Measurements from ENCODE around the gene CDK14. TPM values are rescaled to one million over a fixed set of nuclear protein-coding genes. Genes with fewer than 3 reads are reported as not detected.
"Not testable (repeated sequence)": the region's sequence is repeated elsewhere in the genome, so short reads cannot be mapped to it uniquely, and the experiment has no call there.

The CDK14 gene
- total RNA-seq, 1 donor from 2014 or later: 19.5 TPM

DNA sequence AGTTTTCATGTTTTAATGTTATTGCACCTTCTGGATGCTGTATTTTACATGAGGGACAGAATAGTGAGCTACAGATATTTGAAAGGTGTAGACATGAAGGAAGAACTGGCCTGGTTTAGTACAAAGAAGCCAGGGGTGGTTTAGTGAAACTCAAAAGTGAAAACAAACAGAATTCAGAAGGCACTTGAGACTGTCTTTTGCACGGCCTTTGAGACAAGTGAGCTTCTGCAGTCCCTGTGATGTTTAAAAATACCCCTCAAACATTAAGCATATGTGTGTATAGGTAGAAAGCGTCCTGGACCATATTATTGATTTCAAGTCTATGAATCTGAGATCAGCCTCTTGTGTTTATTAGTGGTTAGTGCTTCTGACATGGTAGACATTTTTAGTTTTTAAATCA is 118.9 kb downstream of the CDK14 start:
- no peak for DNase-seq (ENCODE audit: low read depth, low spot score)

DNA sequence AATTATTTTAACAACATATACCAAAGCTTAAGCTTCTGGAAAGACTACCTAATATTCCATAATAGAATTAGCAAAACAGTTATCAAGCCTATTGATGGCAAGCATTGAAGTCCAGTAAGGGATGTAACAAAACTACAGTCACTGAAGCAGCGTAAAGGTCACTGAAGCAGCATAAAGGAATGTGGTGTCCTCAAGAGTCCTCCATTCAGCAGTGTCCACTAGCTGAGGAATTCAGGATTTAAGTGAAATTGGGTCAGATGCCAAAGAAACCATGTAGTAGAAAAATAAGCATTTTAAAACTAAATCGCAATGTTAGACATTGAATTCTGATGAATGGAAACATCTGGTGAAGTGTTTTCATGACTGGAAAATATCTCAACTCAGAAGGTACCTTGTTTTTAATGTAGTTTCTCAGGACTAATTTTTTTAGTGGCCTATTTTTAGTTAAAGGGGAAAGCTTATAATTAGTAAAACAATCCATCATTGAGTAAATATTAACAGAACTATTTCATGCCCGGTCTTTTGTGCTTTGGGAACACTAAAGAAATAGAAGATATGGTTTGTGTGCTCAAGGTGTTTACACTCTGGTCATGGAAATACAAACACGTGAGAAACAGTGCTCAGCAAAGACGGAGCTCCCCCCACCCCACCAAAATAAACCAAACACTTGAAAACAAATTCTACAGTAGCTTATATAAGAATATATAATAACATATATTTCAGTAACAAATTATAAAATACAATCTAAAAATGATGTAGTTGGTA is 121.4 kb downstream of the CDK14 start:
- DNase-seq (ENCODE audit: low read depth, low spot score): no peak

DNA sequence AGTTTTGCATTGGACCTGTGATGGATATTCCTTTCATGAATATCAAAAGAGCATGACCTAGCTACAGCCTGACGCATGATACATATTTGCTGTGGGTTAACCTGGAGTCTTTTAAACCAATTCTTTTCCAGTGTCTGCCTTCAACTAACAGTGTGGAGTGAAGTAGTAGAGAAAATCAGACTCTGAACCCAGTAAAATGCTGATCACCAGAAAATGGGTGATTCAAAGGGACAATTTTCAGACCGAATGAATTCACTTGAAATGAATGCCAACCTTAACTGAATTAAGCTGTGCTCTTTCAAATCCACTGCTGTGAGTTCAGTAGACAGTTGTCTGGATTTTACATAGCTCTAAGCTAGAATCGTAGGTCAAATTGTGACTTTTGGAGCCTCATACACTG is 123.0 kb downstream of the CDK14 start:
- no peak for DNase-seq (ENCODE audit: low read depth, low spot score)

DNA sequence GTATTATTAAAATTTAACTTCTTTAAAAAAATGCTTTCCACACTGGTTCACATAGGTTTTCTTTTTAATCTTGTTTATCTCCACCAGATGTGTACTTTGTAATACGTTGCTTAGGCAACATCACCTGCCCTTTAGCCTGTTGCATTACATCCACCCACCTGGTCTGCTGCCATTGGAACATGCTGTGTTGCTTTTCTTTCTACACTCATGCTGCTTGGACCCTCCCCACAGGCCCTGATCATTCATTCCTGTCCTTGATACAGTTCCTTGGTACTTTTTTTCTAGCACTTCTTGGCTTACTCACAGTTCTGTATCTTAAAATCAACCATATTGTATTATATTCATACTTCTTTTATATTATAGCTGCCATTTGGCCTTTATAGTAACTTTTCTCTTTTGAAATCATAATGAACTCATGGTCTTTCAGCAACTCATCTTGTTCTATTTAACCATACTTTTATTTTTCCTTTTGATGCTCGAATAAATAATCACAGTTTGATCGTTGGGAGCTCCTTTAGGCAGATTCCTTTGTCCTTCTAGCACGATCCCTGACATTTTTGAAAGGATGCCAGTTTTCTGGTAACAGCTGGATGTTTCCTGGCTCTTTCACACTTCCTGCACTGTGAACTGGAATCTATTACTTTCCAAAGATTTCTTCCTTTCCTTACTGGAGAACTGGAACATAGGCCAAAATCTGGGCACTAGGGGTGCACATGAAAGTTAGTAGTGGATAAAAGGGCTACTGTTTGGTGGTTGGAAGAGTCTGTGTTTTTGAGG is 125.1 kb downstream of the CDK14 start:
- peak; percentile 51 for DNase-seq (ENCODE audit: low read depth, low spot score)

DNA sequence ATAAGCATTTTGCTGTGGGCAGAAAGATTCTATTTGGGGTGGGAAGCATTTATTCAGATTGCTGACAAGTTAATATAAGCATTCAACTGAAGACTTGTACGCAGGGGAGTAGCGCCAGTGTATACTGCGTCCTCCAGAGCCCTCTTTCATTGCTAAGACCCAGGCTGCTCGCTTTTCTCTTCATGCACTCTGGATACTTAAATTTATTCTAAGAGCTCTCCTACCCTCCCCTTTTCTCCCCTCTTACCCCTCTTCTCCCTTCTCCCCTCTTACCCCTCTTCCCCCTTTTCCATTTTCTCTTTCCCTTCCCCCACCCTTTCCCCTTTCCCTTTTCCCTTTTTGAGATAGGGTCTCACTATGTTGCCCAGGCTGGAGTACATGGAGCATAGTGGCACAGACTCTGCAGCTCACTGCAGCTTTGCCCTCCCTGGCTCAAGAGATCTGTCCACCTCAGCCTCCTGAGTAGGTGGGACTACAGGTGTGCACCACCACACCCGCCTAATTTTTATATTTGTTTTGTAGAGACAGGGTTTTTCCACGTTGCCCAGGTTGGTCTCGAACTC is 125.8 kb downstream of the CDK14 start:
- DNase-seq (ENCODE audit: low read depth, low spot score): no peak

DNA sequence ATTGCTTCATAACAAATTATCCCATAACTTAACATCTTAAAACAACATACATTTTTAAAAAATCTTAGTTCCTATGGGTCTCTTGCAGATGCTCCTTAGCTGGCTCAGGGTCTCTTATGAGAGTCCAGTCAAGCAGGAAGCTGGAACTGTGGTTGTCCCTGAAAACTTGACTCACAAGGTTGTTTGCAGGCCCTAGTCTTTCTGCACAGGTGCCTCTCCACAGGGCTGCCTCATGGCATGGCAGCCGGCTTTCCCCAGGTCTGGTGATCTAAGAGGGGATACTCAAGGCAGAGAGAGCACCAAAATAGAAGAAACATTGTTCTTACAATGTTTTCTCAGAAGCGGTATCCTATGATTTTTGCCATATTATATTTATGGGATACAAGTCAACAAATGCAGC is 127.1 kb downstream of the CDK14 start:
- DNase-seq (ENCODE audit: low read depth, low spot score): no peak

DNA sequence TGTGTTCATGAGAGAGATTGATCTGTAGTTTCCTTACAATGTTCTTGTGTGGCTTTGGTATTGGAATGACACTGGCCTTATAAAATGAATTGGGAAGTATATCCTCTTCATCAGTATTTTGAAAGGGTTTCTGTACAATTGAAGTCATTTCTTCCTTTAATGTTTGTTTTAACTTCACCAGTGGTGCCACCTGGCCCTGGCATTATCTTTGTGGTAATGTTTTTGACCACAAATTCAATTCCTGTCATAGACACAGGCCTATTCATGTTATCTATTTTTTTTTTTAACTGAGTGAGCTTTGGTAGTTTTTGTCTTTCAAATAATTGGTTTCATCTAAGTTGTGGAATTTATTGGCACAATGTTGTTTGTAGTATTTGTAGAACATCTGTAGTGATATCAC is 127.7 kb downstream of the CDK14 start:
- DNase-seq (ENCODE audit: low read depth, low spot score): no peak

DNA sequence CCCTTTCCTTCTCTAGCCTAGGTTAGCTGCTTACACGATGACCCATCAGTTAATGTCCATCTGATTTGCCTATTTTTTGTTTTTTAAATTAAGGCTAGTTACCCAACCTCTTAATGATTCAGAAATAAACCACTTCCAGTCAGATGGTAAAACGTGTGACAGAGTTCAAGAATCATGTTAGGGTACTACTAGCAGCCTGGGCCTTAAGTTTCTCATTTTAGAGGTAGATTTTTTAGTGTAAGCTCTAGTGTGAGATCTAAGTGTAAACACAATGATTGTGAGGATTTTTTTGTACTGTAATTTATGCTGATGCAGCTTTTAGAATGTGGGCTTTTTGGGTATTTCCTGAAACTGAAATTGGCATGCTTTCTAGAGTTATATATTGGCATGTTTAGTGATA is 130.0 kb downstream of the CDK14 start:
- no peak for DNase-seq (ENCODE audit: low read depth, low spot score)

DNA sequence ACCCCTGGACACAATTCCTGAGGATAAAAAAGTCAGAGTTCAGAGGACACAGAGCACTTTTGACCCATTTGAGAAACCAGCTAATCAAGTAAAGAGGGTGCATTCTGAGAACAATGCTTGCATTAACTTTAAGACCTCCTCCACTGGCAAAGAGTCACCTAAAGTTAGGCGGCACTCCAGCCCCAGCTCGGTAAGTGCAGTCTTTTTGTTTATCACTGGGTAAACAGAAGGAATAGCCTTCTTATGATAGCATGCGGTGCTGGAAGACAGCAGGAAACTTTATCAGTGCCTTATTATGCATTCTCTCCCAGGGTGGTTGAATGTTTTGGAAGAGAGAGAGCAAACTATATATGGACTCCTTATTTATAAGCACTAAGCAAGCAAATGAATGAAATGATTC is 130.5 kb downstream of the CDK14 start:
- DNase-seq (ENCODE audit: low read depth, low spot score): no peak

DNA sequence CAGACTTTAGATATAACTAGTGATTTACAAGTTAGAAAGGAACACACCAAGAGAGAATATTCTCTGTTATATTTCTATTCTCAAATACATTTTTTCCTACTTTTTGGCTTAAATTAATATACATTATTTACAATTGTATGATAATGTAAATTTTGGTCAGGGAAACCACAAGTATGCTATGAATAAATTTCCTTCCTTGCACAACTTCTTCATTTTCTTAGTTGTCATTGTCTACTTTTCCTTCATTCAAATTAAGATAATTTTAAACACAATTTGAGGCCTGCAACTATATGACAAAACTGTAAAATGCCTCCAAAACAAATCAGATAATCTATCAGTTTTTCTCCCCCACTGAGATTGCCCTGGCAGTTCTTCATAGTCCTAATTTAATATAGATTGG is 131.3 kb downstream of the CDK14 start:
- DNase-seq (ENCODE audit: low read depth, low spot score): no peak

DNA sequence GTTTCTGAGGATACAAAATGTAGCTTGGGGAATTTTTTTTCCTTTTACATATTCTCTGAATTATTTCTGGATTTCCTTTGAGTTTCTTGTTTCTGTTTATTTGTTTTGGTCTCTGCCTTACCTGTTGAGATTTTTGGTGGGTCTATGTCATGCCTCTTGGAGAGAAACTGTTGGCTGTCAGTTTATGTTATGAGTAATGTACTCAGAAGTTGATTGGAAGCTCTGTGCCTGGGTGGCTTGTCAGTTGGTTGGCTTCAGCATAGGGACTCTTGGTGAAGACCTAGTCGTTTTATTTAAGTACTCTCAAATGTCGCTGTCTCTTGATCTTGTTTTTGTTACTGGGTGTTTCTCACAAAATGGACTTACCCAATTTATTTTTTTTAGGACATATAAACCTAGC is 132.4 kb downstream of the CDK14 start:
- DNase-seq (ENCODE audit: low read depth, low spot score): no peak

DNA sequence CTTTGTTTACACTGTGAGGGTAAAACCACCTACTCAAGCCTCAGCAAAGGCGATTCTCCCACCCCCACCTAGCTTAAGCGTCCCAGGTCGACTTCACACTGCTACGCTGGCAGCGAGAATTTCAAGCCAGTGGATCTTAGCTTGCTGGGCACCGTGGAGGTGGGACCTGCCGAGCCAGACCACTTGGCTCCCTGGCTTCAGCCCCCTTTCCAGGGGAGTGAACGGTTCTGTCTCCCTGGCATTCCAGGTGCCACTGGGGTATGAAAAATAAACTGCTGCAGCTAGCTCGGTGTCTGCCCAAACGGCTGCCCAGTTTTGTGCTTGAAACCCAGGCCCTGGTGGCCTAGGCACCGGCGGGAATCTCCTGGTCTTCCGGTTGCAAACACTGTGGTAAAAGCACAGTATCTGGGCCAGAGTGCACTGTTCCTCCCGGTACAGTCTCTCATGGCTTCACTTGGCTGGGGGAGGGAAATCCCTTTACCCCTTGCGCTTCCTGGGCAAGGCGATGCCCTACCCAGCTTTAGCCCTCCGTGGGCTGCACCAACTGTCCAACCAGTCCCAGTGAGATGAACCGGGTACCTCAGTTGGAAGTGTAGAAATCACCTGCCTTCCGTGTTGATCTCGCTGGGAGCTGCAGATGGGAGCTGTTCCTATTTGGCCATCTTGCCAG is 139.6 kb downstream of the CDK14 start:
- not testable (repeated sequence) for DNase-seq (ENCODE audit: low read depth, low spot score)

DNA sequence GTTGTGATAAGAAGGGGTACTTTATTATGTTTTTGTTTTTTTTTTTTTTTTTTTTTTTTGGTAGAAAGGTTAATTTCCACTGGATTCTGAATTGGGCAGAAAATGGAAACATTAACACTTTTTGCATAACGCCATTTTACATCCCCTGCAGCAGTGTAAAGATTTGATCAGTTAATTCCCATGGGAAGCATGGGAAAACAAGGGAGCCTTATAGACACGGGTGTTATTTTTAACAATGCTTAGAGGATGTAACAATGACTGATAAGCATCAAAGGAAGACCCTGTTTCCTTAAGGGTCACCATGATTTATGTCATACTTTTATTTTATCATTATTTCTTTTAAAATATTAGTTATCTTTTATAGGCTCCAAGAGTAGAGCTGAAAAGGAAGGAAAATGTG is 140.2 kb downstream of the CDK14 start:
- no peak for DNase-seq (ENCODE audit: low read depth, low spot score)

DNA sequence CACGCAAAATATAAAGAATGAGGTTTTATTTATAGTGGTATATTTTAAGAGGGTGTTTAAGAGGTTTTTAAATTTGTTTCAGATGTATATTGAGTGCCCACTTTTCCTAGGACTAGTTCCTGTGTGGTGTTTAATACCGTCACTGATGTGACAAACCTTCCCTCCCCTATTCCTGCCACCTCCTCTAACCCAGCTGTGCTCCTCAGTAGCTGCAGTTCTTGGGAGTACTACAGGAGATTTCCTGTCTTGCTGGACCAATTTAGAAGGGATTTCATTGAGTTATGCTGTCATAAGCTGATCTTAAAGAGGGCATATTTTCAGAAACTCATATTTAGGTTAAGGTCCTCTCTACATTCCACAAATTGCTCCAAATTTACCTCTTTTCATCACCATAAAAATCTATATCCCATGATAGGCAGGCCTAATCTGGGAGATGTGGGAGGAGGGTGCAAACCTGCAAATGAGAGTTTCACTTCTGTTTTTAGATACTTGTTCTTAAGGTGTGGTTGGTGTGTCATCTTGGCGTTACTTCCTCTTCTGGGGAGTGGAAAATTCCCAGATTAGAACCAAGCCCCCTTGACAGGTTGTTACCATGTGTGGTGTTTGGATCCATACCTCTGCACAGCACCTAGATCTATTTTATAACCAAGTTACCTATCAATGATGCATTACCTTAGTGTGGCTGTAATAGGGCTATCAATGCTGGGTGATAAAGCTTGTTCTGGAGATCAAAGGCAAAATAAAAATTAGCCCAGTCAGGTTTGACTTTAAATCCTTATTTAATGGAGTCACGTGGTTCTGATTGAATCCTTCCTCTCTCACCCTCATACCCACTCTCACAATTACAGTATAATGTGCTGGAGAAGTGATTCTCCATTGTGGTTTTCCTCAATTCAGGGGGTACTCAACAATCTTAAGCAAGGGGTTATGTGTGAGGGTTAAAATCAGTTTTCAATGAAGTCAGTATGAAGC is 141.1 kb downstream of the CDK14 start:
- no peak for DNase-seq (ENCODE audit: low read depth, low spot score)

DNA sequence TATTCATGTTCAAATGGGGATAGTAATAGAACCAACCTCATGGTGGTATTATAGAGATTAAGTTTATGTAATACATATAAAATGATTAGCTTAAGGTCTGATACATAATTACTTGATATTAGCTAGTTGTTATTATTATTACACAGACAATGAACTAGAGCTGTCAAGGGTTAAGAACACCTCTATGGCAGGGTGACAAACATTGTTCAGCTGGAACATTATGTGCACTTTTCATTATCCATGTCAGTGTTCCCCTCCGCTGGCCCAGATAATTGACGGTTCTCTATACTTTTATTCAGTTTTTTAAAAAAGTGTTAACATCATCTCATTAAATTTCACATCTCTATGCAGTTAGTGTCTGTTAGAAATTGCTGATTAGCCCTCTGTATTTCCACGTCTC is 142.1 kb downstream of the CDK14 start:
- no peak for DNase-seq (ENCODE audit: low read depth, low spot score)

DNA sequence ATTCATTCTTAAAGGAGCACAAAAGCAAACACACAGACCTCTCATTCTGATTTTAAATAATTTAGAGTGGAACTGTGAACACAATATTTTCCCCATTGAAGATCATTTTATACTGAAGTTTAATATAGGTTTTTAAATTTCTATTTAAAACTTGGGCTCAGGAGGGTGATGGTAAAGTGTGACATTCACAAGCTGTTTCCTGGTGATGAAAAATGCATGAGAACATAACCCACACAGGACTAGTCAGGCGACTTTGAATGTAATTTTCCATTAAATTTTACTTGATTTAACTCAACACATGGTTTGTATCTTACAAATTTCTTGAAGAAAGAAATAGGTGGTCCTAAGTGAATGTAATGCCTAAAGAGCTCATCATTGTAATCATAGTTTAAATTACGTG is 143.6 kb downstream of the CDK14 start:
- DNase-seq (ENCODE audit: low read depth, low spot score): no peak

DNA sequence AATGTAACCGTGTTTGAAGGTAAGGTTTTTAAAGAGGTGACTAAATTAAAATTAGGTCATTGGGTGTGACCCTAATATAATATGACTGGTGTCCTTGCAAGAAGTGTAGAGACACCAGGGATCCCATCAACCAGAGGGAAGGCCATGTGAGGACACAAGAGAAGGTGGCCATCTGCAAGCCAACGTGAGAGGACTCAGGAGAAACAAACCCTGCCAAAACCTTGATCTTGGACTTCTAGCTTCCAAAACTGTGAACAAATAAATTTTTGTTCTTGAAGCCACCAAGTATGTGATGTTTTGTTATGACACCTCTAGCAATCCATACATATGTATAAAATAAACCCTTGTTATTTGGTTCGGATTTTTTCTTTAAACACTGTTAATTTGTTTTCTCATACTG is 144.3 kb downstream of the CDK14 start:
- DNase-seq (ENCODE audit: low read depth, low spot score): no peak

DNA sequence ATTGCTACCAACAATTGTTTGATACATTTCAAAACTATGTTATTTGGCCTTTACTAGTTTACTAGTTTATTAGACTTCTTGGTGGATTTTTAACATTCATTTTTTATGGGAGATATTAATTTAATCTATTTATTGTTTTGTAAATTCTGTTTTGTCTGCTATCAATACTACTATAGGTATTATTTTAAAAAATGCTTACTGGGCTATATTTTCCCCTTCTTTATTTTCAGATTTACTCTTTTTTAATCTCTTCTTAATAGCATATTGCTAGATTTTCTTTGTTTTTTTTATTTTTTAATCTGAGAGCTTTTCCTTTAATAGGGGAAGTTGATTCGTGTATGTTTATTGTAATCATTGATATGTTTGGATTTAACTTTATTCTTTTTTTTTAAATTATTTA is 147.5 kb downstream of the CDK14 start:
- DNase-seq (ENCODE audit: low read depth, low spot score): no peak

DNA sequence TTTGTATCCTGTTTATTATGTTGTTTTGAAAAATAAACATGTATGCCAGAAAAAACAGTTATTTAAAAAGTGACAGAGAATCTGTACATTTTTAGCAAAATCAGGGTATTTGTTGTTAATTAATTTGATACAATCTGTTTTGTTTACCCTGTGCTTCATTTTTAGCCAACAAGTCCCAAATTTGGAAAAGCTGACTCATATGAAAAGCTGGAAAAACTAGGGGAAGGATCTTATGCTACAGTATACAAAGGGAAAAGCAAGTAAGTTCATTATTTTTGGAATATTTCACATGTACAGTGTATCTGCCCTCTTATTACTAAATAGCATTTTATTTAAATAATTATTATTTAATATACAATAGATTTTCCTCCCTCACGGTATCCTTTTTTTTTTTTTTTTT is 151.4 kb downstream of the CDK14 start:
- no peak for DNase-seq (ENCODE audit: low read depth, low spot score)

DNA sequence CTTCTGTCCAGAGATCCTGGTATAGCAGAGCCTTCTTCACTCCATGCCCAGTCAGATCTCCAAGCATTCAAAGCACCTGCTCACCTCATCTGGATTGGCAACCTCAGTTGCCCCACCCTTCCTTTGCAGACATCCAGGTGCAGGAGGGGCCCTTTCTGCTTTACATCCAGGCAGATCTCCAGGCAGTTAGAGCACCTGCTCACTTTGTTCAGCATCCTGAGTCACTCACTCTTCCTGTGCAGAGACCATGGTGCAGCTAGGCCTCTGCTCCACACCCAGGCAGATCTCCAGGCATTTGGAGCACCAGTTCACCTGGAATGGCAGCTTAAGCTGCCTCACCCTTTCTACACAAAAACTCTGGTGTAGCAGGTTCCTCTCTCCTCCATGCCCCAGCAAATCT is 153.1 kb downstream of the CDK14 start:
- no peak for DNase-seq (ENCODE audit: low read depth, low spot score)

DNA sequence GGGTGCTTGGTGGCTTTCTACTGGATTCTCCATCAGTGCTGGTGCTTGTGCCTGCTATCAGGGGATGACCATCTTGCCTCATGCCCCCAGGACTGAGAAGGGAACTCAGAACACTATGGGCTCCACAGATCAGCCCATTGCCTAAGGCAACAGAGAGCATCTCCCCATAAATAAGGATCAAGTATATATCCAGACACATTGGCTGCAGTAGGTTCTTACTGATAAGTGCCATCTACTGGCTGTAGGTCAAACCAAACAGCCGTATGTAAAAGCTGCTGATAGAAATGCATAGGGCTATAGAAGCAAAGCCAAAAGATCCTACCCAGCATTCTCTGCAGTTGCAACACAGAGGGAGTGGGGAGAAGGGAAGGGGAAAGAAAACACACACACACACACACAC is 153.7 kb downstream of the CDK14 start:
- DNase-seq (ENCODE audit: low read depth, low spot score): no peak
